ENCODE measurements around the gene APOL3. TPM values are rescaled to one million over a fixed set of nuclear protein-coding genes. Genes with fewer than 3 reads are reported as not detected.

The APOL3 gene
- total and polyA plus RNA-seq, 2 of the 13 experiments (the other 11 are each of a cell fraction or from before 2014, with no cell fraction given) = 3.8 to 5.4 TPM

DNA sequence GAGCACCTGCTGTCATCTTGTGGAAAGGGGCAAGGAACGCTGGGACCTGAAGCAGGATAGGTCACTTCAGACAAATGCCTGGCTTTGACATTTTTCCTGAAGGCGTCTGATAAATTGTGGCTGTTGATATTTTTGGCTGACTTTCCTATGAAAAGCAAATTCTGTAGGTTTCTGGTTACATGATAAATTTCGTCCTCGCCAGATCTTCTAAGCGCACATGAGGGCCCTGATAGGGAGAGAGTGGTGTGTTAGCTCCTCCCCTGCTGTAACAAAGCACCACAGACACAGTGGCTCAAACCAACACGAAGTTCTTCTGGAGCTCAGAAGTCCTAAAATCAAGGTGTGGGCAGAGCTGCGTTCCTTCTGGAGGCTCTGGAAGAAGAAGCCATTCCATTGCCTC is 21.5 kb upstream of the APOL3 start:
- DNase-seq (ENCODE audit: low spot score) = no peak
- H3K9ac ChIP-seq (ENCODE audit: insufficient read depth, low read depth, low read length) = no peak overlapping the region
- H3K27me3 ChIP-seq (ENCODE audit: control insufficient read depth in 1 of 2, insufficient read depth in 2 of 2, low read length in 2 of 2) = peaks cover 3 to 21% of the 10 kb centered on the region in 2 experiments; a peak in 4 of 5 replicates
- H3K27ac ChIP-seq (ENCODE audit: extremely low read length, insufficient read depth, low read length) = no peak overlapping the region
- no peaks in the 10 kb centered on the region for H3K9me3 ChIP-seq (ENCODE audit: low read length)
- 24% methylated on average over 6 of the region's 7 CpGs for WGBS (ENCODE audit: low lambda C conversion rate)
- H3K4me3 ChIP-seq (replicated peaks in 1 of 3; ENCODE audit: insufficient read depth in 1 of 3, low read depth in 2 of 3, low read length in 3 of 3) = no peak overlapping the region
- TF ChIP-seq RAD51 (IDR thresholded peaks at IDR 0.05; ENCODE audit: borderline replicate concordance) = no peak
- TF ChIP-seq ZNF562 (CRISPR knock-in tag; IDR thresholded peaks at IDR 0.05; ENCODE audit: borderline replicate concordance) = no peak
- no peak for TF ChIP-seq DDIT3 (CRISPR knock-in tag; IDR thresholded peaks at IDR 0.05)
- no peak for TF ChIP-seq DR1 (CRISPR knock-in tag; IDR thresholded peaks at IDR 0.05)
- no peak for TF ChIP-seq ARNT2 (CRISPR knock-in tag; IDR thresholded peaks at IDR 0.05; ENCODE audit: low read depth)
- TF ChIP-seq, protein P1, sequence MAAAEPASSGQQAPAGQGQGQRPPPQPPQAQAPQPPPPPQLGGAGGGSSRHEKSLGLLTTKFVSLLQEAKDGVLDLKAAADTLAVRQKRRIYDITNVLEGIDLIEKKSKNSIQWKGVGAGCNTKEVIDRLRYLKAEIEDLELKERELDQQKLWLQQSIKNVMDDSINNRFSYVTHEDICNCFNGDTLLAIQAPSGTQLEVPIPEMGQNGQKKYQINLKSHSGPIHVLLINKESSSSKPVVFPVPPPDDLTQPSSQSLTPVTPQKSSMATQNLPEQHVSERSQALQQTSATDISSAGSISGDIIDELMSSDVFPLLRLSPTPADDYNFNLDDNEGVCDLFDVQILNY (CRISPR knock-in tag; conservative IDR thresholded peaks at IDR 0.05) = no peak
- no peak for TF ChIP-seq HOXA7 (CRISPR knock-in tag; IDR thresholded peaks at IDR 0.05)
- no peak for TF ChIP-seq CBFB (CRISPR knock-in tag; IDR thresholded peaks at IDR 0.05)
- TF ChIP-seq GATA4 (IDR thresholded peaks at IDR 0.05; ENCODE audit: borderline replicate concordance, low read depth) = no peak
- TF ChIP-seq ZC3H13 (CRISPR knock-in tag; IDR thresholded peaks at IDR 0.05) = no peak
- no peak for TF ChIP-seq MTF2 (CRISPR knock-in tag; IDR thresholded peaks at IDR 0.05; ENCODE audit: borderline replicate concordance)
- no peak for TF ChIP-seq ZBTB34 (CRISPR knock-in tag; IDR thresholded peaks at IDR 0.05)
- TF ChIP-seq, protein P2, sequence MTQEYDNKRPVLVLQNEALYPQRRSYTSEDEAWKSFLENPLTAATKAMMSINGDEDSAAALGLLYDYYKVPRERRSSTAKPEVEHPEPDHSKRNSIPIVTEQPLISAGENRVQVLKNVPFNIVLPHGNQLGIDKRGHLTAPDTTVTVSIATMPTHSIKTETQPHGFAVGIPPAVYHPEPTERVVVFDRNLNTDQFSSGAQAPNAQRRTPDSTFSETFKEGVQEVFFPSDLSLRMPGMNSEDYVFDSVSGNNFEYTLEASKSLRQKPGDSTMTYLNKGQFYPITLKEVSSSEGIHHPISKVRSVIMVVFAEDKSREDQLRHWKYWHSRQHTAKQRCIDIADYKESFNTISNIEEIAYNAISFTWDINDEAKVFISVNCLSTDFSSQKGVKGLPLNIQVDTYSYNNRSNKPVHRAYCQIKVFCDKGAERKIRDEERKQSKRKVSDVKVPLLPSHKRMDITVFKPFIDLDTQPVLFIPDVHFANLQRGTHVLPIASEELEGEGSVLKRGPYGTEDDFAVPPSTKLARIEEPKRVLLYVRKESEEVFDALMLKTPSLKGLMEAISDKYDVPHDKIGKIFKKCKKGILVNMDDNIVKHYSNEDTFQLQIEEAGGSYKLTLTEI (CRISPR knock-in tag; conservative IDR thresholded peaks at IDR 0.05) = no peak
- TF ChIP-seq ARID2 (CRISPR knock-in tag; IDR thresholded peaks at IDR 0.05; ENCODE audit: borderline replicate concordance) = no peak
- TF ChIP-seq, protein P3, sequence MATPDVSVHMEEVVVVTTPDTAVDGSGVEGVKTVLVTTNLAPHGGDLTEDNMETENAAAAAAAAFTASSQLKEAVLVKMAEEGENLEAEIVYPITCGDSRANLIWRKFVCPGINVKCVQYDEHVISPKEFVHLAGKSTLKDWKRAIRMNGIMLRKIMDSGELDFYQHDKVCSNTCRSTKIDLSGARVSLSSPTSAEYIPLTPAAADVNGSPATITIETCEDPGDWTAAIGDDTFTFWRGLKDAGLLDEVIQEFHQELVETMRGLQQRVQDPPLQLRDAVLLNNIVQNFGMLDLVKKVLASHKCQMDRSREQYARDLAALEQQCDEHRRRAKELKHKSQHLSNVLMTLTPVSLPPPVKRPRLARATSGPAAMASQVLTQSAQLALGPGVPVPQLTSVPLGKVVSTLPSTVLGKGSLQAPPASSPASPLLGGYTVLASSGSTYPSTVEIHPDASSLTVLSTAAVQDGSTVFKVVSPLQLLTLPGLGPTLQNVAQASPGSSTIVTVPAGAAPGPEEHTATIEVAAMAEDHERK (CRISPR knock-in tag; IDR thresholded peaks at IDR 0.05; ENCODE audit: low read depth) = no peak
- BruUV-seq (replicated peaks) = no TSS peak
- ChIA-PET CTCF (ENCODE audit: low intra/inter-chr PET ratio, low total read pairs) (interaction anchor here (2.9 kb wide), 1 partner anchor 37 kb away, joined by 42 read pairs; no protein-coding TSS in a partner anchor), POLR2A (no interaction called here)
- in situ Hi-C loops (cut with HindIII; ENCODE audit: extremely low pct_ligation_motif_present, low pct_unique_long_range_greater_than_20kb) = loop anchor here (5.0 kb wide), 1 partner anchor 40 kb away; no protein-coding TSS in a partner anchor
- no peaks in the 10 kb centered on the region for H3K36me3 ChIP-seq (replicated peaks in 1 of 2; ENCODE audit: control insufficient read depth in 1 of 2, insufficient read depth in 2 of 2, low read length in 2 of 2)
- no peak overlapping the region for H2AFZ ChIP-seq (ENCODE audit: low read length)
- no peaks in the 10 kb centered on the region for H4K20me1 ChIP-seq (ENCODE audit: insufficient read depth, low read length)
- ATAC-seq = no peak
- no peak for FAIRE-seq
- no peak overlapping the region for H3K4me2 ChIP-seq (ENCODE audit: low read depth, low read length)
- intact Hi-C loops (cut with micrococcal nuclease; ENCODE audit: unreplicated experiment) = no loop called here
- H3K4me1 ChIP-seq (ENCODE audit: insufficient read depth, low read length) = no peaks in the 10 kb centered on the region
- H3K79me2 ChIP-seq (ENCODE audit: insufficient read depth, low read length) = no peaks in the 10 kb centered on the region

All from HepG2 (cell line).